ENCODE measurements around the gene ESYT2.

DNA sequence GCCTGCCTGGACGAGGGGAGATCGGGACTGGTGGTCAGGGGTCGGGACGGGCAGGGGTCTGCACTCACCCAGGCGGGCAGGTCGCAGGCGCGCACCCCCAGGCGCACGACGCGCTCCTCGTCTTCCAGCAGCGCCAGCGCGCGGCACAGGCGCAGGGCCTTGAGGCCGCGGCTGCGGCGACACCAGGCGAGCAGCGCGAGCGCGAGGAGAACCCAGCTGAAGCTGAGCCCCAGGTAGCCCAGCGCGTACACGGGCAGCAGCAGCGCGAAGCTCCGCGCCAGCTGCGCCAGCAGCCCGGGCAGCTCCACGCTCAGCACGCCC is 328 bp downstream of the ESYT2 start:
- TF ChIP-seq, protein P1, sequence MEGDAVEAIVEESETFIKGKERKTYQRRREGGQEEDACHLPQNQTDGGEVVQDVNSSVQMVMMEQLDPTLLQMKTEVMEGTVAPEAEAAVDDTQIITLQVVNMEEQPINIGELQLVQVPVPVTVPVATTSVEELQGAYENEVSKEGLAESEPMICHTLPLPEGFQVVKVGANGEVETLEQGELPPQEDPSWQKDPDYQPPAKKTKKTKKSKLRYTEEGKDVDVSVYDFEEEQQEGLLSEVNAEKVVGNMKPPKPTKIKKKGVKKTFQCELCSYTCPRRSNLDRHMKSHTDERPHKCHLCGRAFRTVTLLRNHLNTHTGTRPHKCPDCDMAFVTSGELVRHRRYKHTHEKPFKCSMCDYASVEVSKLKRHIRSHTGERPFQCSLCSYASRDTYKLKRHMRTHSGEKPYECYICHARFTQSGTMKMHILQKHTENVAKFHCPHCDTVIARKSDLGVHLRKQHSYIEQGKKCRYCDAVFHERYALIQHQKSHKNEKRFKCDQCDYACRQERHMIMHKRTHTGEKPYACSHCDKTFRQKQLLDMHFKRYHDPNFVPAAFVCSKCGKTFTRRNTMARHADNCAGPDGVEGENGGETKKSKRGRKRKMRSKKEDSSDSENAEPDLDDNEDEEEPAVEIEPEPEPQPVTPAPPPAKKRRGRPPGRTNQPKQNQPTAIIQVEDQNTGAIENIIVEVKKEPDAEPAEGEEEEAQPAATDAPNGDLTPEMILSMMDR (IDR thresholded peaks at IDR 0.05; ENCODE audit: poor library complexity): no peak
- no peak for TF ChIP-seq EZH2 (IDR thresholded peaks at IDR 0.05; ENCODE audit: borderline replicate concordance)

Data from hepatocyte (in vitro differentiated cells).